Epithelial cell of alveolus of lung (primary cell): ENCODE data around the gene ARRDC2. TPM values are rescaled to one million over a fixed set of nuclear protein-coding genes. Genes with fewer than 3 reads are reported as not detected.

ENCODE experiments used
- total RNA-seq: library from RNA; depleted of rRNA; stranded (reverse); fragments of >200 nt; gene quantifications from 2 replicates; pipeline ENCODE4 v1.2.1, GENCODE V29; 2015

The ARRDC2 gene
- 12.9 and 16.9 TPM in 2 replicates for total RNA-seq

DNA sequence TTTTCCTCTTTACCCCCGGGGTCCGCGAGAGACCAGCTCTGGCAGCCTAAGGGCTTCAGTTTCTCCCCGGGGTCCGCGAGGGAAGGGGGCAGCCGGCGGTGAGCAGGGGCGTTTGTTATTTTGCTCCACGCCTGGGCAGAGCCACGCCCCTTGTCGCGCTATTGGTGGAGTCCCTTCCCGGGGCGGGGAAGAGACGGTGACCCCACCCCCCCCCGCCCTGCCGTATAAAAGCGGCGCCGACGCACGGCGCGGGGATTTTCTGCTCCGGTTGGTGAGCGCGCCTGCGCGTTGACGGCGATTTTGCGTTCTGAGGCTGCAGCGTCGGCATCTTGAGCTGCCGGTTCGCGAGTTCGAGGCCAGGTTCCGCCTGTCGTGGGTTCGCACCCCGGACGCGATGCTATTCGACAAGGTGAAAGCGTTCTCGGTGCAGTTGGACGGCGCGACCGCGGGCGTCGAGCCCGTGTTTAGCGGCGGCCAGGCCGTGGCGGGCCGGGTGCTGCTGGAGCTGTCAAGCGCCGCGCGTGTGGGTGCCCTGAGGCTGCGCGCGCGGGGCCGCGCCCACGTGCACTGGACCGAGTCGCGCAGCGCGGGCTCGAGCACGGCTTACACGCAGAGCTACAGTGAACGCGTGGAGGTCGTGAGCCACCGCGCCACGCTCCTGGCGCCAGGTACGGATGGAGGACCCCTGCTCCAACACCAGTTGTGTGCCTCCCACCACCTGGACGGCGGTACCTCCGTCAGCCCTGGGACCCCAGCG lies at the start of gene ARRDC2:
Gene ARRDC2, plus strand, starts transcription at position 254 of the 757 bp plus-strand sequence. Its CDS starts 141 bp downstream, at position 395.

GRCh38 chr19:17966550-17967256 lies 41.3 kb upstream of the ARRDC2 start, which contains the start of gene KCNN1:
TSS of gene KCNN1 (plus strand) at chr19:17967107. CDS start at chr19:17973889, 6,782 bp downstream.

Other genes starting within 250 kb of the ARRDC2 start
- 0.91 TPM in 1 of 2 replicates, not detected in the other for gene B3GNT3, start 213.0 kb upstream of the ARRDC2 start, total RNA-seq
- not detected in 2 replicates for gene INSL3, start 186.7 kb upstream of the ARRDC2 start, total RNA-seq
- gene JAK3, start 160.2 kb upstream of the ARRDC2 start, total RNA-seq = 4.5 and 9.9 TPM in 2 replicates
- gene RPL18A, start 148.3 kb upstream of the ARRDC2 start, total RNA-seq = 1,641 and 2,790 TPM in 2 replicates
- not detected in 2 replicates for gene SLC5A5, start 136.2 kb upstream of the ARRDC2 start, total RNA-seq
- 89.5 and 98.8 TPM in 2 replicates for gene CCDC124, start 75.2 kb upstream of the ARRDC2 start, total RNA-seq
- 0.13 and 1.8 TPM in 2 replicates for gene KCNN1, start 41.1 kb upstream of the ARRDC2 start, total RNA-seq
- gene IL12RB1, start 78.8 kb downstream of the ARRDC2 start, total RNA-seq = not detected in 2 replicates
- 3.5 and 5.9 TPM in 2 replicates for gene MAST3, start 89.6 kb downstream of the ARRDC2 start, total RNA-seq
- gene PIK3R2, start 145.0 kb downstream of the ARRDC2 start, total RNA-seq = 20.3 and 35.1 TPM in 2 replicates
- 9.3 TPM in 1 of 2 replicates, not detected in the other for gene IFI30, start 165.6 kb downstream of the ARRDC2 start, total RNA-seq
- gene MPV17L2, start 185.0 kb downstream of the ARRDC2 start, total RNA-seq = 26.7 and 39.2 TPM in 2 replicates
- 1.8 and 14.8 TPM in 2 replicates for gene RAB3A, start 195.9 kb downstream of the ARRDC2 start, total RNA-seq
- gene PDE4C, start 218.3 kb downstream of the ARRDC2 start, total RNA-seq = 0.78 and 12.9 TPM in 2 replicates